Endothelial cell of umbilical vein (primary cell): ENCODE data around the gene HTT. TPM values are rescaled to one million over a fixed set of nuclear protein-coding genes. Genes with fewer than 3 reads are reported as not detected.

ENCODE experiments used
- BruUV-seq: library from RNA; stranded (reverse); fragments of 400-500 nt; replicated peaks from 2 replicates; lab custom pipeline; 2021; lab: Mats Ljungman, UMichigan
- CTCF ChIA-PET: fragments of 300-600, 350-600 bp; sonication (Branson Sonifier 250); formaldehyde crosslinking; loops from one replicate; lab custom pipeline; 2021; ENCODE audit warnings: antibody characterized with exemption, inconsistent platforms; lab: Charles Lee
- POLR2A ChIA-PET: fragments of 300-600, 350-600 bp; sonication (Branson Sonifier 250); formaldehyde crosslinking; loops from one replicate; lab custom pipeline; 2021; ENCODE audit warnings: antibody characterized with exemption, inconsistent platforms; lab: Charles Lee
- DNase-seq: peaks from one replicate; pipeline ENCODE4 v3.0.0-alpha.2; 2011; ENCODE audit warnings: low read depth, low spot score
- FAIRE-seq: peaks from 2 replicates; lab custom pipeline; 2011; peaks lifted over from hg19 to GRCh38; lab: Jason Lieb, UNC
- H2AFZ ChIP-seq: 2 replicates; pipeline ENCODE4 v1.6.0; 2012; ENCODE audit warnings: low read depth, low read length, control low read depth, inconsistent platforms
- H3K27ac ChIP-seq: 2 replicates; pipeline ENCODE4 v1.5.1; 2011; ENCODE audit warnings: low read depth, mild to moderate bottlenecking, control low read depth, low read length, moderate library complexity; ENCODE audit not compliant: insufficient read depth
- H3K27me3 ChIP-seq, 2 experiments: 2 replicates each; pipeline versions ENCODE4 v1.6.0 to v1.6.1; 2011; ENCODE audit warnings: low read length in 2 of 2, mixed read lengths in 1 of 2; ENCODE audit not compliant: control insufficient read depth in 2 of 2, insufficient read depth in 2 of 2
- H3K36me3 ChIP-seq, 2 experiments: 2 replicates in 1 of 2; 3 replicates in 1 of 2; pipeline ENCODE4 v1.5.1; 2011; ENCODE audit warnings: low read length in 2 of 2, mild to moderate bottlenecking in 1 of 2, moderate library complexity in 1 of 2; ENCODE audit not compliant: control insufficient read depth in 2 of 2, insufficient read depth in 2 of 2; ENCODE audit errors: extremely low read depth in 1 of 2
- H3K4me1 ChIP-seq: 3 replicates; pipeline ENCODE4 v1.5.1; 2011; ENCODE audit warnings: mild to moderate bottlenecking, low read length; ENCODE audit not compliant: control insufficient read depth, insufficient read depth; ENCODE audit errors: extremely low read depth
- H3K4me2 ChIP-seq: 2 replicates; pipeline ENCODE4 v1.6.1; 2011; ENCODE audit warnings: low read length, control low read depth, mixed read lengths; ENCODE audit not compliant: insufficient read depth
- H3K4me3 ChIP-seq, 3 experiments: fragments of 200-600 bp in 1 of 3; sonication (generic), shearing (Covaris generic) in 1 of 3; replicated peaks in 1 of 3; 2 replicates each; pipeline ENCODE4 v1.5.1; 2011 to 2016; ENCODE audit warnings: control low read depth in 3 of 3, low read length in 3 of 3, mild to moderate bottlenecking in 2 of 3, inconsistent platforms in 1 of 3, low read depth in 1 of 3, moderate library complexity in 1 of 3; ENCODE audit not compliant: insufficient read depth in 1 of 3
- H3K79me2 ChIP-seq: 2 replicates; pipeline ENCODE4 v1.6.0; 2012; ENCODE audit warnings: low read length, inconsistent platforms; ENCODE audit not compliant: control insufficient read depth, insufficient read depth
- H3K9ac ChIP-seq: replicated peaks from 2 replicates; pipeline ENCODE3; 2011; ENCODE audit warnings: low read length, control low read depth; ENCODE audit not compliant: insufficient read depth; ENCODE audit errors: extremely low read depth
- H3K9me1 ChIP-seq: replicated peaks from 3 replicates; pipeline ENCODE4 v1.6.0; 2011; ENCODE audit warnings: mild to moderate bottlenecking, low read length; ENCODE audit not compliant: control insufficient read depth, insufficient read depth; ENCODE audit errors: extremely low read depth
- H3K9me3 ChIP-seq: replicated peaks from 2 replicates; pipeline ENCODE4 v1.5.1; 2012; ENCODE audit warnings: low read length, inconsistent platforms; ENCODE audit not compliant: control insufficient read depth, insufficient read depth
- H4K20me1 ChIP-seq: replicated peaks from 2 replicates; pipeline ENCODE3; 2011; ENCODE audit warnings: mild to moderate bottlenecking, low read length; ENCODE audit not compliant: control insufficient read depth, insufficient read depth; ENCODE audit errors: extremely low read depth
- EZH2 ChIP-seq: IDR thresholded peaks from 2 replicates; pipeline ENCODE4 v1.6.1; 2012; ENCODE audit warnings: borderline replicate concordance, low read depth, mild to moderate bottlenecking, moderate library complexity, low read length, inconsistent platforms; ENCODE audit not compliant: severe bottlenecking
- FOS ChIP-seq: IDR thresholded peaks from 2 replicates; pipeline ENCODE4 v1.6.1; 2011; ENCODE audit warnings: mild to moderate bottlenecking, low read length, moderate library complexity, borderline replicate concordance; ENCODE audit not compliant: insufficient read depth
- GATA2 ChIP-seq: IDR thresholded peaks from 2 replicates; pipeline ENCODE4 v1.7.0; 2011; ENCODE audit warnings: low read depth, mild to moderate bottlenecking, moderate library complexity, mixed read lengths, low read length; ENCODE audit not compliant: insufficient read length, insufficient read depth
- JUN ChIP-seq: IDR thresholded peaks from 2 replicates; pipeline ENCODE4 v1.6.1; 2011; ENCODE audit warnings: borderline replicate concordance, low read depth; ENCODE audit not compliant: insufficient read length, insufficient read depth
- MYC ChIP-seq: IDR thresholded peaks from one replicate; pipeline ENCODE4 v1.6.1; 2011; ENCODE audit warnings: mild to moderate bottlenecking, low read depth, low read length
- POLR2A ChIP-seq: IDR thresholded peaks from 2 replicates; pipeline ENCODE4 v1.6.1; 2012; ENCODE audit warnings: low read depth, mild to moderate bottlenecking, control low read depth, low read length
- POLR2AphosphoS5 ChIP-seq: IDR thresholded peaks from 2 replicates; pipeline ENCODE4 v1.6.1; 2012; ENCODE audit warnings: low read depth, mild to moderate bottlenecking, control low read depth, low read length, moderate library complexity; ENCODE audit not compliant: insufficient read depth
- dilution Hi-C: fragments of 300-500 bp; cut with MboI; formaldehyde crosslinking; loops from one replicate; pipeline ENCODE4 v1.15.0; 2019; ENCODE audit warnings: low sequenced_read_pairs; ENCODE audit not compliant: extremely low pct_ligation_motif_present
- intact Hi-C: fragments of 100-400 bp; cut with micrococcal nuclease; formaldehyde crosslinking; loops from one replicate; pipeline ENCODE4 v1.10.0; 2022
- polyA plus RNA-seq, 4 experiments: library from polyadenylated mRNA; depleted of rRNA in 3 of 4; stranded (reverse) in 3 of 4; unstranded in 1 of 4; fragments of >200 nt; gene quantifications; 2 replicates each; pipeline versions ENCODE4 v1.2.1 to v1.2.3, GENCODE V29; 2011 to 2012; ENCODE audit warnings: missing spikeins in 1 of 4
- total RNA-seq: library from RNA; stranded (reverse); gene quantifications from 2 replicates; pipeline ENCODE4 v1.2.3, GENCODE V29; 2021
- TF ChIP-seq, protein P1 (sequence below): IDR thresholded peaks from 2 replicates; pipeline ENCODE4 v1.6.1; 2011; ENCODE audit not compliant: insufficient read depth, insufficient read length
- TF ChIP-seq, protein P2 (sequence below), 2 donors: IDR thresholded peaks; 1 replicate in 1 of 2; 2 replicates in 1 of 2; pipeline ENCODE4 v1.5.1; 2011; ENCODE audit warnings: low read length in 2 of 2, mild to moderate bottlenecking in 2 of 2, moderate library complexity in 2 of 2, control low read depth in 1 of 2, inconsistent platforms in 1 of 2, low read depth in 1 of 2; ENCODE audit not compliant: insufficient read depth in 1 of 2; ENCODE audit errors: extremely low read depth in 1 of 2

HTT gene
- total and polyA plus RNA-seq, 2 donors (not counting 3 experiments of a cell fraction or from before 2014, with no cell fraction given), result 15.7 to 61.2 TPM

DNA sequence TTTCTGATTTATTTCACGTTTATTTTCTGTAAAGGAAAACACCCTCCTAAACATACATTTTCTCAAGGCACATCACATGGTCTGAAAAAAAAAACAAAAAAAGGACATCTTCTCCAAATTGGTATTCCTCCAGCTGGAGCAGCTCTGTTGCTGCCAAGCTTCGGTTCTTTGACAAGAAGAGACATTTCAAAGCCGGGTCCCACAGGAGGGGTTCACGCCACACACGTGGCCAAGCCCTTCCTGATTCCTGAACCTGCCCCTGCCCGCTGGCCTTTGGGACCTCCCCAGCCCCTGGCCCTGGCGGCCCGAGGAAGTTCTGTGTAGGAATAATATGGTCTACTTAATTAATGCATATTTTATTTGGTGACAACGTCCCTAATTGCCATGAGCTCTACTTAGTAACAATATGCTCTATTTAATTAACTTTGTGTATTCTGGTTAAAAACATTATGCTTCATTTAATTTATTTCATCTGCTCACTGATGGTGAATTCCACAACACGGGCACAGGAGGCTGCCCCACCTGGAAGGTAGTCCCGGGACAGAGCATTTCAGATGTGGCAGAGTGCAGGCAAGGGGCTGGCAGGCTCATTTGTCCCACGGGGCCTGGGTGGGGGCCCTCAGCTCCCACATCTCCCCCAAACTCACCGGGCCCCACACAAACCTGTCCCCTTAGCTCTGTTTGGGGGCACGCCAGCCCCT is 212.9 kb downstream of the HTT start:
- dilution Hi-C loops, result no loop called here
- POLR2A ChIA-PET, result no interaction called here
- H3K9me3 ChIP-seq, result no peaks in the 10 kb centered on the region
- no peak for TF ChIP-seq MYC
- TF ChIP-seq, protein P1, sequence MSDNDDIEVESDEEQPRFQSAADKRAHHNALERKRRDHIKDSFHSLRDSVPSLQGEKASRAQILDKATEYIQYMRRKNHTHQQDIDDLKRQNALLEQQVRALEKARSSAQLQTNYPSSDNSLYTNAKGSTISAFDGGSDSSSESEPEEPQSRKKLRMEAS, result no peak
- TF ChIP-seq JUN, result no peak
- TF ChIP-seq POLR2A, result no peak
- TF ChIP-seq POLR2AphosphoS5, result no peak
- no peak for TF ChIP-seq FOS
- no peak for TF ChIP-seq EZH2
- no peak for TF ChIP-seq GATA2
- TF ChIP-seq, protein P2, sequence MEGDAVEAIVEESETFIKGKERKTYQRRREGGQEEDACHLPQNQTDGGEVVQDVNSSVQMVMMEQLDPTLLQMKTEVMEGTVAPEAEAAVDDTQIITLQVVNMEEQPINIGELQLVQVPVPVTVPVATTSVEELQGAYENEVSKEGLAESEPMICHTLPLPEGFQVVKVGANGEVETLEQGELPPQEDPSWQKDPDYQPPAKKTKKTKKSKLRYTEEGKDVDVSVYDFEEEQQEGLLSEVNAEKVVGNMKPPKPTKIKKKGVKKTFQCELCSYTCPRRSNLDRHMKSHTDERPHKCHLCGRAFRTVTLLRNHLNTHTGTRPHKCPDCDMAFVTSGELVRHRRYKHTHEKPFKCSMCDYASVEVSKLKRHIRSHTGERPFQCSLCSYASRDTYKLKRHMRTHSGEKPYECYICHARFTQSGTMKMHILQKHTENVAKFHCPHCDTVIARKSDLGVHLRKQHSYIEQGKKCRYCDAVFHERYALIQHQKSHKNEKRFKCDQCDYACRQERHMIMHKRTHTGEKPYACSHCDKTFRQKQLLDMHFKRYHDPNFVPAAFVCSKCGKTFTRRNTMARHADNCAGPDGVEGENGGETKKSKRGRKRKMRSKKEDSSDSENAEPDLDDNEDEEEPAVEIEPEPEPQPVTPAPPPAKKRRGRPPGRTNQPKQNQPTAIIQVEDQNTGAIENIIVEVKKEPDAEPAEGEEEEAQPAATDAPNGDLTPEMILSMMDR (IDR thresholded peaks at IDR 0.05; ENCODE audit: extremely low read depth in 1 of 2, insufficient read depth in 1 of 2, low read depth in 1 of 2, low read length in 2 of 2), result no peak
- intact Hi-C loops, result no loop called here
- no peak for FAIRE-seq
- no peak overlapping the region for H3K27ac ChIP-seq
- BruUV-seq, result no TSS peak
- no peaks in the 10 kb centered on the region for H4K20me1 ChIP-seq
- H3K4me2 ChIP-seq, result no peak overlapping the region
- H3K9me1 ChIP-seq, result no peaks in the 10 kb centered on the region
- H3K79me2 ChIP-seq, result no peaks in the 10 kb centered on the region
- H3K27me3 ChIP-seq, result no peaks in the 10 kb centered on the region
- H3K9ac ChIP-seq, result no peak overlapping the region
- no peak for DNase-seq
- CTCF ChIA-PET, result no interaction called here
- H3K4me1 ChIP-seq, result peaks cover 7% of the 10 kb centered on the region
- H3K4me3 ChIP-seq, result no peak overlapping the region
- no peak overlapping the region for H2AFZ ChIP-seq
- H3K36me3 ChIP-seq, result no peaks in the 10 kb centered on the region
